HG03442 (cell line): ENCODE measurements around the gene TNFRSF1A.
"Not testable (repeated sequence)": the region's sequence is repeated elsewhere in the genome, so short reads cannot be mapped to it uniquely, and the experiment has no call there.

ENCODE experiments used
- ATAC-seq: cut with Tn5 transposase; IDR thresholded peaks from one replicate; pipeline ENCODE4 v1.9.1; 2021; ENCODE audit warnings: mild to moderate bottlenecking, moderate library complexity; ENCODE audit not compliant: unreplicated experiment

Gene TNFRSF1A

DNA sequence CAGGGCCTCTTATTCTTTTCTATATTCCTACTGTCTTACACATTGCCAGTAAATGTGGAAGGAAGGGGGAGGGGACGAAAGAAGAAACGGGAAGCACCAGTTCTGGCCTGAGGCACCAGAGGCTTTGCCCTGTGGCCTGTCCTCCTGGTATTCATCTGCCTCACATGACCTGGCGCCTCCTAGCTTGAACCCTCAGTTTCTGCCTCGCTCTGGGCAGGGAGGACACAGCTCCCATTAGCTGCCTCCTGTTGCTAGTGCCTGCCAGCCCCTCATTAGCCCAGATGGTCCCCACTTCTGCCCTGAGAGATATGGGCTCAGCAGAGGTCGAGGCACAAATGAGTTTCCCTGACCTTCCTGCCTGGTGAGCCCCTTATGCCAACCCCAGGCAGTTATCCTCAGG is 34.3 kb downstream of the TNFRSF1A start:
- ATAC-seq, result no peak

DNA sequence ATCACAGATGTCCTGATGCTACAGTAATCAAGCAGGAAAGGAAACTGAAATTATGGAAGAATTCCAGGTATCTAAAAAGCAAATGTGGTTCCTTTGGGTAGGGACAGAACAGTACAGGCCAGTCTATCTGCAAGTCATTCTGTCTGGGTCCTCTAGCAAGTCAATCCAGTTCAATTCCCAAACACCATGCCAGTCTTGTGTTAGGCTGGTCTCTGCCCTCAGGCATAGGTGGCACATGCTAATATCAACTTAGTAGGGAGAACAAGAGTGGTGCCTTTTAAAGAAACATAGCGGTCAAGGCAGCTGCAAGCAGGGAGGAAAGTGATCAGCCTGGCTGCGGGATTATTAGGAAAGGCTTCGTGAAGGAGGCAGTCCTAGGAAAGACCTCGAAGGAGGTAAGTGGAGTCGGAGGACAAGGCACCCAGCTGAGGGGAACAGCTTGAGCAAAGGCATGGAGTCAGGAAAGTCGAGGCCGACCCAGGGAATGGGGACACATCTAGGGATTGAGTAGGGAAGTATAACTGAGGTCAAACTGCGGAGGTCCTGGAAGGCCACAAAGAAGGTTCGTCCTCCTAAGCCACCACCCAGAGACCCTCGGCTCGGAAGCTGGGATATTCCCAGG is 35.2 kb downstream of the TNFRSF1A start:
- no peak for ATAC-seq

DNA sequence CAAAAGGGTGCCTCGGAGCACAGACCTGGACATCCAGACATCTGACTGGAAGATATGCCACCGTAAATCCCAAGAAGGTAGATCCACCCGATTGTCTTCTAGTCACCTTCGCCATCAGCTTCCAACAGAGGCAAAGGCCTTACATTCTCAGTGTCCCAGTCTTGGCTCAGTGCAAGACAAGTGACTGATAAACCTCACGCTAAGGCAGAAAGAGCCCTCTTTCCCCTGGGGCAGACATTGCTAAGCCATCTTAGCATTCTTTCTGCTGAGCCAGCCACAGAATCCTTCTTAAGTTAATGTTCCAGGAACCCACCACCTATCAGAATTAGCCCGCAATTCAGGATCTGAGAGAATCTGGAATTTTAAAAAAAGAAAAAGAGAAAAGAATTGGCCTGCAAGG is 35.7 kb downstream of the TNFRSF1A start:
- ATAC-seq, result no peak

DNA sequence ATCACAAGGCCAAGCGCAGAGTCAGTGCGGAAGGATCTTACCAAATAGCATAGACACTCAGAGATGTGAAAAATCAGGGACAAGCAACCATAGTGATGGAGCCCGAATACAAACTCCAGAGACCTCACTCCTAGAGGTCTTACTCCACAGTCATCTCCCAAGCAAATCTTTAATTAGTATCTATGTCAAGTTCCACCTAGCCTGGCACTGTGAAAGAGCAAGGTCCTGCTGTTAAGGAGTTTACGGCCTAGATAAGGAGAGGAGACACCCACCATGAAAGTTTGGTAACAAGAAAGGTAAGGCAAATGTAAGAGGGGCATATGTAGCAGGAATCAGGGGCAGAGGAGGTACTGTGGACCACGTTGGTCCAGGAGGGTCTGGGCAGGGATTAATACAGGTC is 38.8 kb downstream of the TNFRSF1A start:
- no peak for ATAC-seq

DNA sequence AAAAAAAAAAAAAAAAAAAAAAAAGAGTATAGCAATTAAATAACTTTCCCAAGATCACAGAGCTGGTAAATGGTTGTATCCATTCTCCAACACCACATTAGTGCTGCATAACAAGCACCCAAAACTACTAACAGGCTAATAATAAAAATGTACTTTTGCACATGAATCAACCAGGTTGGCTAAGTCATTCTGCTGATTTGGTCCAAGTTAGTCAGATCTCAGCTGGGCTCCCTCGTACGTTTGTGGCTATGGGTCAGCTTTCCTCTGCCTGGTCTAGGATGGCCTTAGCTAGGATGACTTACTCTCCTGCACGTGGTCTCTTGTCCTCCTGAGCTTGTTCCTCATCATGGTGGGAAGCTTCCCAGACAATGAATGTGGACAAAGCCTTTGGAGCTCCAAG is 39.3 kb downstream of the TNFRSF1A start:
- ATAC-seq, result no peak

DNA sequence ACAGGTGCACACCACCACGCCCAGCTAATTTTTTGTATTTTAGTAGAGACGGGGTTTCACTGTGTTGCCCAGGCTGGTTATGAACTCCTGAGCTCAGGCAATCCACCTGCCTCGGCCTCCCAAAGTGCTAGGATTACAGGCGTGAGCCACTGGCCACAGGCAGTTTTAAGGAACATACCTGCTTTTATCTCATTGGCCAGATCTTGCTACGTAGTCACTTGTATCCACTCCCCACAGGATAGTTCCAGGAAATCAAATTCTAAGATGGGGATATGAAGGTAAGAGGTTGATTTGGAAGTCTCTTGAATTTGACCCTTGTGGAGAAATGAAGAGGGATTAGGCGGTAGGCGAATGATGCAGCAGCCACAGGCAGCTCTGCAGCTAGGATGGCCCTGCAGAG is 40.2 kb downstream of the TNFRSF1A start:
- ATAC-seq, result no peak

DNA sequence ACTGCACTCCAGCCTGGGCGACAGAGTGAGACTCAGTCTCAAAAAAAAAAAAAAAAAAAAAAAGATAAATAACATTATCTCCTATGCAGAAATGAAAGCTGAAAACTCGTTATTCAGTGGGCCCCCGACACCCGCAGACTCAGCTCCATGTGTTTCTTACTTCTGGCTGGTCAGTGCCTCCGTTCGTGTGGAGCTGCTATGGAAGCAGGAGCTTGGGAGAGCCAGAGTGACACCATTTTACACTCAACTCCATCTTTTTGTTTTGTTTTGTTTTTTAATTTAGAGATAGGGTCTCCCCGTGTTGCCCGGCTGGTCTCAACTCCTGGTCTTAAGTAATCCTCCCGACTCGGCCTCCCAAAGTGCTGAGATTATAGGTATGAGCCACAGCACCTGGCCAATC is 44.7 kb downstream of the TNFRSF1A start:
- ATAC-seq, result no peak

DNA sequence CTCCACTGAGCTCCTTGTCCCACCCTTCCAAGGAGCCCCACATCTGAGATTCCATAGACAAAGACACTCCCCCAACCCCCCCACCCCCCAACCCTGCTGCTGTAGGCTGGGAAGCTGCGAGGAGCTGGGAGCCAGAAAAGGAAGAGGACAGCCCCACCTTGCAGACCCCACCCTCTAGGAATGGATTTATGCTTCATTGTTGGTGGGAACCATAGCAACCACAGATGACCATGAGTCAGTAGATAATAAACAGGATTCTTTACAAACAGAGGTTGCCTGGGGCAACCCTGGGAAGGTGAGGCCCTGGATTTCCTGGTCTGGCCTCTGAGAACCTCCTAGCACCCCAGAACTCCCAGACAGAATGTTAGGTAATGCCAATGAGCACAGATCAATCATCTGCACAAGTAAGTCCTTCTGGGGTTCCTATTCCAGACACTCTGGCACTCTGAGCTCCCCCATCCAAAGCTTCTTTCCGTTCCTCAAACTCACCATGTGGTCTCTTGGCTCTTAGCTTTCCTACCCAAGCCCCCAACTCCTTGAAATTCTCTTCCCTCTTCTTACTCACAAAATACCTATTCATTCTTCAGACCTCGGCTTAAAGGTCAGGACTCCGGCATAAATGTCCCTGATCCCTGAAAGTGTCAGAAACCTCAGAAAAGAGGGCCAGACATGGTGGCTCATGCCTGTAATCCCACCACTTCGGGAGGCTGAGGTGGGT is 46.6 kb downstream of the TNFRSF1A start:
- no peak for ATAC-seq

DNA sequence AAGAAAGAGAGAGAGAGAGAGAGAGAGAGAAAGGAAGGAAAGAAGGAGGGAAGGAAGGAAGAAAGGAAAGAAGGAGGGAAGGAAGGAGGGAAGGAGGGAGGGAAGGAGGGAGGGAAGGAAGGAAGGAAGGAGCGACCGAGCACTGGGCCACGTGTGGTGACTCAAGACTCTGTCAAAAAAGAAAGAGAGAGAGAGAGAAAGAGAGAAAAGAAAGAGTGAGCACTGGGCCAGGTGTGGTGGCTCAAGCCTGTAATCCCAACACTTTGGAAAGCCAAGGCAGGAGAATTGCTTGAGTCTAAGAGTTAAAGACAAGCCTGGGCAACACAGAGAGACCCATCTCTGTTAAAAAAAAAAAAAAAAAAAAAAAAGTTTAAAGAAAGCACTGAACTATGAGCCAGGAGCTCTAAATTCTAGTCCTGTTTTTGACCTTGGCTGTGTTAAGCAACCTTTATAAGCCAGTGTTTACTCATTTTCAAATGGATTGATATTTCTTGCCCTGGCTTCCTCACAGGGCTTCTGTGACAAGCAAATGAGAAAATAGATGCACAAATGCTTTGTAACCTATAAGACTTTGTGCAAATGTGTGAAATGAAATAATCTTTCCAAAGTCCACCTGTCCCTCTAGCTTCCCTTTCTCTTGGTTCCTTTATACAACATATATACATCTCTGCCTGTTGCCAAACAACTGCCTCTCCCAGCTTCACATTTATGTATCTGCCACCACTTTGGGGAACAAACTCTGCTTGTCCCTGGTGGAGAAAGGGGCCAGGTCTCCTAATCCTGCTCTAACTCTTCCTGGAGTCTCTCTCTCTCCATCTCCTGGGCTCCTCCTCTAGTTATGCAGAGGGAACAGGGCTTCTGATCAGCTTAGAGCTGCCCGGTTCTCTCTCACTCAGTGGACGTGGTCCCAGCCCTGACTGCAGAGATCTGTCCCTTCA is 47.5 kb downstream of the TNFRSF1A start:
- no peak for ATAC-seq

DNA sequence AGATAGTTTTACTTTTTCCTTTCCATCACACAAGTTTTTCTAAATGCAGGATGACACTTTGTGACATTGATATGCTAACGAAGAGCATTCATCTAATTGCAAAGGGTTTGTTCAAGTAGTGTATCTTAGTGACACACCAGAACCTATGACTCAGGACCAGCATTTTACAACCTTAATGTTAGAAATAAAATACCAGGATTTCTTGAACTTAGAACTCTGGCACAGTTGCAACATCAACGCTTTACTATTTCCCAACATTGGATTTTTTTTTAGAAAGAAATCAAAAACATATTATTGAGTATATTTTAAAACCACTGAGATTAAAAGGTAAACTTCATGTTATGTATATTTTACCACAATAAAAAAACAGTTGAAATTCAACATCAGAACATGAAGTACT is 49.3 kb downstream of the TNFRSF1A start:
- no peak for ATAC-seq

DNA sequence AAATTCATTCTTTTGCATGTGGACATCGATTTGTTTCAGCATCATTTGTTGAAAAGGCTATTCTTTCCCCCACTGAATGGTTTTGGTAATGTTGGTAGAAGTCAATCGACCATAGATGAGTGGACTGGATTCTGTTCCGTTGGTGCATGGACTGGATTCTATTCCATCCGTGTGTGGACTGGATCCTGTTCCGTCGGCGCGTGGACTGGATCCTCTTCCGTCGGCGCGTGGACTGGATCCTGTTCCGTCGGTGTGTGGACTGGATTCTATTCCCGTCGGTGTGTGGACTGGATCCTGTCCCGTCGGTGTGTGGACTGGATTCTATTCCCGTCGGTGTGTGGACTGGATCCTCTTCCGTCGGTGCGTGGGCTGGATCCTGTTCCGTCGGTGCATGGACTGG is 52.0 kb downstream of the TNFRSF1A start:
- ATAC-seq, result not testable (repeated sequence)

DNA sequence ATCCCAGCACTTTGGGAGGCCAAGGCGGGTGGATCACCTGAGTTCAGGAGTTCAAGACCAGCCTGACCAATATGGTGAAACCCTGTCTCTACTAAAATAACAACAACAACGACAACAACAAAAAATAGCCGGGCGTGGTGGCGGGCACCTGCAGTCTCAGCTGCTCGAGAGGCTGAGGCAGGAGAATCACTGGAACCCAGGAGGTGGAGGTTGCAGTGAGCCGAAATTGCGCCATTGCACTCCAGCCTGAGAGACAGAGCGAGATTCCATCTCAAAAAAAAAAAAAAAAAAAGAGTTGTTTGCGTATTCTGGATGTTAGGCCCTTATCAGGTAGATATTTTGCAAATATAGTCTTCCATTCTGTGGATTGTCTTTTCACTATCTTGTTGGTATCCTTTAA is 52.8 kb downstream of the TNFRSF1A start:
- ATAC-seq, result not testable (repeated sequence)

DNA sequence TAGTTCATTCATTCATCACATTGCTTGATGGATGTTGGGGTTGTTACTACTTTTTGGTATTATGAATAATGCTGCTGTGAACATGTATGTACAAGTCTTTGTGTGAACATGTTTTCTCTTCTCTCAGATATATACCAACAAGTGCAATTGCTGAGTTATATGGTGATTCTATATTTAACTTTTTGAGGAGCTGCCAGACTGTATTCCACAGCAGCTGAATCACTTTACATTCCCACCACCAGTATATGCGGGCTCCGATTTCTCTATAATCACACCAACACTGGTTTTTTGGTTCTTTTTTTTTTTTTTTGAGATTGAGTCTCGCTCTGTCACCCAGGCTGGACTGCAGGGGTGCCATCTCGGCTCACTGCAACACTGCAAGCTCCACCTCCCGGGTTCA is 53.6 kb downstream of the TNFRSF1A start:
- no peak for ATAC-seq

DNA sequence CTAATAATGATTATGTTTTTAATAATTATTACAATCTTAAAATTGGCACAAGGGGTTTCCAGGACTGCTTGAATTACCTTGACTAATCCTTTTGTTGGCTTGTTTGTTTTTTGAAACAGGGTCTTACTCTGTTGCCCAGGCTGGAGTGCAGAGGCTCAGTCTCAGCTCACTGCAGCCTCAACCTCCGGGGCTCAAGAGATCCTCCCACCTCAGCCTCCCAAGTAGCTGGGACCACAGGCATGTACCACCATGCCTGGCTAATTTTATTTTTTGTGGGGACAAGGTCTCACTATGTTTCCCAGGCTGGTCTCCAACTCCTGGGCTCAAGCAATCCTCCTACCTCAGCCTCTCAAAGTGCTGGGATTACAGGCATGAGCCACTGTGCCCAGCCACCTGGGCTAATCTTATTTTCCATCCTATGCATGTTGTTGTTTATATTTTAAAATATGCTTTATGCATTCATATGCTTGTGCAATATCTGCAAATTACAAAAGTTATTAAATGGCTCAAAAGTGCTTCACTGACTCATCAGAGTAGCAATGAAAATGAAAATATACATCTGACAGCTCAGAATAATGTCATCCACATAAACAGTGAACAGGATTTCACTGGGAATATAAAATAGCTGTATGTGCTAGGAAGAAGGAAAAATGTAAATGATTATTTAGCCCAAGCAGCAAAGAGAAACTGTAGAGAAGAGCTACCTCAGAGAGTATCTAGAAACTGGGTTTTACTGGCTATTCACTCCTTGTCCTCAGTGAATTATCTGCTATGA is 56.2 kb downstream of the TNFRSF1A start:
- no peak for ATAC-seq

DNA sequence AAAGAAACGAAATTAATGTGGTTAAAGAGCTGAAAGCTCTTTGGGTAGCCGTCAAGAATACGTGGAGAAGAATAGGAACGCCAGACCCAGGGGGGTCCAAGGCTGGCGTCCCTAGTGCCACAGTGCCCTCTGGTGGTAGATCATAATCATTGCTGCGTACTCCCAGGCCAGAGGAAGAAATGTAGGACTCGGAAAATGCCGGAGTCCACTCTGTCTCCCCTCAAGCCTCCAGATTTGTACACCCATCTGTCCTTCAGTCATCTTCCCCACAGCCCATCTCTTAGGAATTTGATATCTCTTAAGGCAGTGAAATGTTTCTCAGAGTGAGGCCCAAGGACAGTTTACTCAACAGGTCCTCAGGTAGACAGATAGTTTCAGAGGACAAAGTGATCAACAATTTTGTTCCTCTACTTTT is 56.8 kb downstream of the TNFRSF1A start:
- ATAC-seq, result no peak

DNA sequence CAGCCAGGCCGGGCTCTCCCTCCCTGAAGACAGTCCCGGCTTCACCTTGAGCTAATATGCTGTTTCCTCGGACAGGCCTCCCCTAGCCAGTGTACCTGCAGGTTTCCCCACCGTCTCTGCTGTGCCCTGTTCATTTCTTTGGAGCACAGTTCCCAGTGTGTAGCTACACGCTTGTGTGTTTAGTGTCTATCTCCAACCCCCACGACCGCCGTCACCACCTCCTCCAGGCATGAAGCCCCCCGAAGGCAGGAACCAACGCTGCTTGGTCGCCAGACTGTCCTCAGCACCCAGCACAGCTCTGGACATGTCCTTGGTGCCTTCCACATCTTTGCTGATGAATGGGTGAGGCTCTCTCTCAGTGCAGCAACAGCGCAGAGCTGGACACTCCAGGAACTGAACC is 57.6 kb downstream of the TNFRSF1A start:
- ATAC-seq, result no peak

DNA sequence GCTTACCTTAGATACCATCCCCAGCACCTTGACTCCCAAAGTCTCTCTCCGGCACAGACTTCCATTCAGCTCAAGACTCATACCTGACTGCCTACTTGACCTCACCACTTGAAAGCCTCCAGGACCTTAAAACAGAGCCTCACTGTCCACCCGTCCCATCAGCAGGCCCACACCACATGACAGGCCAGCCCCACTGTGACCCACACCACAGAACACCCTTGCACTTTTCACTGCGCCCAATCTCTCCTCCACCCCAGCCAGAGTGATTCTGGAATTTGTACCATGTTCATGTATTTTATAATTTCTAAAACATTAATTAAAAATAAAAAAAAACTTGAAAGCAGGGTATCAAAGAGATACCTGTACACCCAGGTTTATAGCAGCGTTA is 59.4 kb downstream of the TNFRSF1A start:
- no peak for ATAC-seq

DNA sequence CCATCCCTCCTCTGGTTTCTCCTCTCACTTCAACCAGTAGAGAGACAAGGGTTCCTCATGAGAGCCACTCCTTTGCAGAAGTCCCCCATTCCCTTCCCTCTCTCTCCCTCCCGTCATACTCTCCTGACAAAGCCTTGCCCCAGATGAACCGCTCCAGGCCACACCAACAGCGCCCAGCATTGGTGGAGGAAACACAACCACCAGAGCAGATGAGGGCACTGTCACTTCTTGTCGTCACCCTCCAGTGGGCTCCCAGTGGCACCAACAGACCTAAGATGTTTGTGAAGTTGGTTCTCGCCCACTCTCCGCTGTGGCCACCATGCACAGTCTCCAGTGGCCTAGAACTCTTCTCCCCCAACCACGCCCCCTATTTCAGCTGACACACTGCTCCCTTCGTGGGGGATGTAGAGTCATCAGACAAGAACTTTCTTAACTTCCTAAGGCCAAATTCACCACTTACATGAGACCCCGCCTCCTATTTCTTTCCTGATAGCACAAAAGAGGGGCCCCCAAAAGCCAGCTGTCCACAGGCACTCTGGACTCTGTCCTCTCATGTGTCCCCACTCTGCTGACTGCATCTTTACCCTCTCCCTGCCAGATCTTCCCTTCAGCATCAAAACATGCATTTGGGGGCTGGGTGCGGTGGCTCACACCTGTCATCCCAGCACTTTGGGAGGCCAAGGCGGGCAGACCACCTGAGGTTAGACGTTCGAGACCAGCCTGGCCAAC is 60.6 kb downstream of the TNFRSF1A start:
- no peak for ATAC-seq

DNA sequence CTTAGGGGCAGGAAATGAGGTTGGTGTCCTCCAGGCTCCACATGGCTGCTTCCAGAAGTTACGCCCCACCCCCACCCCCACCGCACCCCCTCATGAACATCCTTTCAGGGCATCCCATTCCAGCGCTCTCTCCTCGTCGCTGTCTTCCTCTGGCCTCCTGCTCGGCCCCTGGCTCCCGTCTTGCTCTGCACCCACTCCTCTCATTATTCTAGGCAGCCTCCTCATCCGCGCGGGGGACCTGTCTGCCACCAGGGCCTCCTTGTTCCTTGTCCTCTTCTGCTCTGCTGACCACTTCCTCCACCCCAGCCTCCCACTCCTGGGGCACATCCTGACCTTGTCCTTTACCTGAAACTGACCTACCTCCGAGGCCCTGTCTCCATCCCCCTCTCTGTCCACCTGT is 61.2 kb downstream of the TNFRSF1A start:
- no peak for ATAC-seq

DNA sequence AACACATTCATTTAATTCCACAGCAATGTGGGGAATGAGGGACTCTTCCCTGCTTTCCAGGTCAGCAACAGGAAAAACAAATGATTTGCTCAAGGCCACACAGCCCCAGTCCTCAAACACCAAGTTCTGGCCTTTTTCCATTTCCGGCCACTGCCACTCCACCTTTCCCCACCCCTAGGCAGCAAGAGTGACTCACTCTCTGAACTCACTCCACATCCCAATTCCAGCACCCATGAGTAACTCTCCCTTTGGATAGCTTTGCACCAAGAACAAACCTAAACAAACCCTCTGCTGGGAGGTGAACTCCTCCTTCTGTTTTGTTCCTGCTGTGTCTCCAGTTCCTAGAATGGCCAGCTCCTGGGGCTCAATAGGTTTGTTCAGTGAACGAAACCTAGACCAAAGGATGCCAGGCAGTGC is 61.8 kb downstream of the TNFRSF1A start:
- ATAC-seq, result no peak
